Measurements from ENCODE around the gene IRF8.

The IRF8 gene

DNA sequence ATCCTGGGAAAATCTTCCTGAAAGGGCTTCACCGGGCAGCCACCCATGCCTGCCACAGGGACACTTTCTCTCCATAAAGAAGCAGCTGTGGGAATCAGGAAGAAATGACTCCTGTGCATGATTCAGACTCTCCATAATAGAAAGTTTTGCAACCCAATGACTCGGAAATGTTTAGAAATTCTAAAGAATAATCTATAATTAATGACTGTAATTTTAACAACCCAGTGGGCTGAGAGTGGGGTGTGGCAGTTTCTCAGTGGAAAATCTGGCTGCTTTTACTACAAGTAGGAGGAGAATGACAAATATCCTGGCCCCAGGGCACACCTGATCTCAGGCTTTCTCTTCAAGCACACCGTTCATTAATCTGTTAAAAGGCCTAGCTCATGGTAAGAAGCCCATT, 25.7 kb downstream of the IRF8 start:
- Histone ChIP-seq H4K20me1 (ENCODE audit: insufficient read depth, low read length) (no peaks in the 10 kb centered on the region), H2AFZ (ENCODE audit: low read depth, low read length) (no peak overlapping the region), H3K4me3 (ENCODE audit: low read depth in 1 of 2, low read length in 2 of 2) (no peak overlapping the region), H3K79me2 (ENCODE audit: insufficient read depth, low read length) (no peaks in the 10 kb centered on the region), H3K9ac (ENCODE audit: low read depth, low read length) (no peak overlapping the region), H3K9me3 (ENCODE audit: insufficient read depth, low read length, severe bottlenecking) (no peaks in the 10 kb centered on the region), H3K27me3 (ENCODE audit: insufficient read depth, low read length, poor library complexity) (peaks cover 8% of the 10 kb centered on the region), H3K36me3 (ENCODE audit: insufficient read depth, low read length) (no peaks in the 10 kb centered on the region), H3K27ac (ENCODE audit: low read length) (no peak overlapping the region), H3K4me2 (ENCODE audit: insufficient read depth, low read length) (no peak overlapping the region), H3K4me1 (ENCODE audit: insufficient read depth, low read length) (no peaks in the 10 kb centered on the region)
- DNase-seq: no peak
- TF ChIP-seq EZH2 (IDR thresholded peaks at IDR 0.05; ENCODE audit: borderline replicate concordance, low read depth, low read length, severe bottlenecking): no peak
- no peak for TF ChIP-seq CTCF (IDR thresholded peaks at IDR 0.05; ENCODE audit: borderline replicate concordance, extremely low read depth, low read length, poor library complexity, severe bottlenecking)
- ATAC-seq (ENCODE audit: insufficient read depth, low read depth): no peak

DNA sequence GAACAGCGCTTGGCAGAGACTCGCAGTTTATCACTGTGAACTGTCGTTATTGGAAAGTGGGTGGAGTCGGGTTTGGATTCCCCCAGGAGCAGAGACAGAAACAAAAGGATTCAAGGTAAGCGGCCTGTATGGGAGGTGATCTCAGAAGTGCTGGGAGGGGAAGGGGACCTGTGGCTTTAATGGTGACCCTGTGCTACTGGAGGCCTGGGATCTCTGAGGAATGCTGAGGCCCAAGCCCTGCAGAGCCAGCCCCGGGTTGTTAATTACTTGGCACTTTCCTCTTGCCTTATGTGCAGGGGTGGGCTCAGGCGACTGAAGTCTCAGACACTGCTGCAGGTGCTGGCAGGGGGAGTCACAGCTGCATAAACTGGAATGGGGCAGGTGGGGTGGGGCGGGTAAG, 27.4 kb downstream of the IRF8 start:
- H3K4me1 ChIP-seq (ENCODE audit: insufficient read depth, low read length): no peaks in the 10 kb centered on the region

DNA sequence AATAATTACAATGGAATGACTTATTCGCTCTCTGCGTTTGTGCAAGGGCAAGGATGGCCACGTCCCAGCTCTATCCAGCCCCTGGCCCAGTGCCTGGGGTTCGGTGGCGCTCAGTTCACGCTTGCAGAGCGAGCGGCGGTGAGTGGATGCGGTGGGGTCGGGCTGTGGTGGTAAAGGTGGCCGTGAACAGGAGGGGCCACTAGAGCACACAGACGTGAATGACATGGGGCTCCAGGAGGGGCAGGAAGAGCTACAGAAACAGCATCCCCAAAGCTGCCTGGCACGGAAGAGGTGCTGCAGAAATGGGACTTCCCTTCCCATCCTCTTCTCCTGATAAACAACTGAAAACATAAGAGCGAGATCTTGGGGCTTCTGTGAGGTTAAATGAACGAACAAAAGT, 28.4 kb downstream of the IRF8 start:
- Histone ChIP-seq H3K9me3 (ENCODE audit: insufficient read depth, low read length, severe bottlenecking) (no peaks in the 10 kb centered on the region), H3K4me3 (ENCODE audit: low read depth in 1 of 2, low read length in 2 of 2) (no peak overlapping the region), H4K20me1 (ENCODE audit: insufficient read depth, low read length) (no peaks in the 10 kb centered on the region), H3K79me2 (ENCODE audit: insufficient read depth, low read length) (no peaks in the 10 kb centered on the region), H3K27me3 (ENCODE audit: insufficient read depth, low read length, poor library complexity) (peaks cover 8% of the 10 kb centered on the region), H3K4me2 (ENCODE audit: insufficient read depth, low read length) (no peak overlapping the region), H3K36me3 (ENCODE audit: insufficient read depth, low read length) (no peaks in the 10 kb centered on the region), H3K4me1 (ENCODE audit: insufficient read depth, low read length) (no peaks in the 10 kb centered on the region), H3K9ac (ENCODE audit: low read depth, low read length) (no peak overlapping the region), H2AFZ (ENCODE audit: low read depth, low read length) (no peak overlapping the region), H3K27ac (ENCODE audit: low read length) (no peak overlapping the region)
- no peak for DNase-seq
- ATAC-seq (ENCODE audit: insufficient read depth, low read depth): no peak
- TF ChIP-seq EZH2 (IDR thresholded peaks at IDR 0.05; ENCODE audit: borderline replicate concordance, low read depth, low read length, severe bottlenecking): no peak
- no peak for TF ChIP-seq CTCF (IDR thresholded peaks at IDR 0.05; ENCODE audit: borderline replicate concordance, extremely low read depth, low read length, poor library complexity, severe bottlenecking)

More for the DNA sequence above, 27.4 kb downstream of the IRF8 start:
- H3K36me3 ChIP-seq (ENCODE audit: insufficient read depth, low read length): no peaks in the 10 kb centered on the region
- no peak overlapping the region for H3K27ac ChIP-seq (ENCODE audit: low read length)
- no peaks in the 10 kb centered on the region for H4K20me1 ChIP-seq (ENCODE audit: insufficient read depth, low read length)
- ATAC-seq (ENCODE audit: insufficient read depth, low read depth): no peak
- H3K27me3 ChIP-seq (ENCODE audit: insufficient read depth, low read length, poor library complexity): peaks cover 8% of the 10 kb centered on the region
- no peak overlapping the region for H3K9ac ChIP-seq (ENCODE audit: low read depth, low read length)
- no peak for DNase-seq
- no peak overlapping the region for H3K4me2 ChIP-seq (ENCODE audit: insufficient read depth, low read length)
- no peak overlapping the region for H3K4me3 ChIP-seq (ENCODE audit: low read depth in 1 of 2, low read length in 2 of 2)
- H3K9me3 ChIP-seq (ENCODE audit: insufficient read depth, low read length, severe bottlenecking): no peaks in the 10 kb centered on the region
- no peak overlapping the region for H2AFZ ChIP-seq (ENCODE audit: low read depth, low read length)
- TF ChIP-seq CTCF (IDR thresholded peaks at IDR 0.05; ENCODE audit: borderline replicate concordance, extremely low read depth, low read length, poor library complexity, severe bottlenecking): no peak
- TF ChIP-seq EZH2 (IDR thresholded peaks at IDR 0.05; ENCODE audit: borderline replicate concordance, low read depth, low read length, severe bottlenecking): no peak
- H3K79me2 ChIP-seq (ENCODE audit: insufficient read depth, low read length): no peaks in the 10 kb centered on the region

DNA sequence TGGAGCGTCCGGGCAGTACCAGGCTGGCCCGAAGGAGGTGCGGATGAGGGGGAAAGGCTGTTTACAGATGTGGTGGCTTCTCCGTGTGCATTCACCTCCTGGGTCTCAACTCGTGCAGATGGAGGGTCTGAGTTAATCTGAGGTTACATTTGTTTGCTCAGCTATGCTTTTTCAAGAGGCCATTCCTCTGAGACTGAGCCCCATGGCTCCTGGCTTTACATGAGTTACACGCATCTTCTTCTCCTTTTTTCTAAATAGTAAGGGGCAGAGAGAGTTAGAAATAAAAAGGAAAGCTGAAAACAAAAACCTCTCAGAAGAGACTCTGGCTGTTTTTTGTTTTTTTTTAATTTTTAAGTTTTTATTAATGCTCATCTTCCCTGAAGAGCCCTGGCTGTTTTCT, 29.0 kb downstream of the IRF8 start:
- no peak overlapping the region for H3K4me2 ChIP-seq (ENCODE audit: insufficient read depth, low read length)
- no peak for ATAC-seq (ENCODE audit: insufficient read depth, low read depth)
- TF ChIP-seq EZH2 (IDR thresholded peaks at IDR 0.05; ENCODE audit: borderline replicate concordance, low read depth, low read length, severe bottlenecking) (no peak), CTCF (IDR thresholded peaks at IDR 0.05; ENCODE audit: borderline replicate concordance, extremely low read depth, low read length, poor library complexity, severe bottlenecking) (no peak)
- peaks cover 8% of the 10 kb centered on the region for H3K27me3 ChIP-seq (ENCODE audit: insufficient read depth, low read length, poor library complexity)
- no peaks in the 10 kb centered on the region for H3K36me3 ChIP-seq (ENCODE audit: insufficient read depth, low read length)
- H3K27ac ChIP-seq (ENCODE audit: low read length): no peak overlapping the region
- H3K9me3 ChIP-seq (ENCODE audit: insufficient read depth, low read length, severe bottlenecking): no peaks in the 10 kb centered on the region
- H3K4me1 ChIP-seq (ENCODE audit: insufficient read depth, low read length): no peaks in the 10 kb centered on the region
- no peaks in the 10 kb centered on the region for H3K79me2 ChIP-seq (ENCODE audit: insufficient read depth, low read length)
- no peak overlapping the region for H3K9ac ChIP-seq (ENCODE audit: low read depth, low read length)
- H4K20me1 ChIP-seq (ENCODE audit: insufficient read depth, low read length): no peaks in the 10 kb centered on the region
- no peak overlapping the region for H3K4me3 ChIP-seq (ENCODE audit: low read depth in 1 of 2, low read length in 2 of 2)
- no peak overlapping the region for H2AFZ ChIP-seq (ENCODE audit: low read depth, low read length)
- DNase-seq: no peak
